HCT116 (cell line): ENCODE data around the gene HOMER3. TPM values are rescaled to one million over a fixed set of nuclear protein-coding genes. Genes with fewer than 3 reads are reported as not detected.

Source experiments
- ATAC-seq: fragments of 200-7000 bp; cut with Tn5 transposase; 2 replicates; pipeline ENCODE4 v1.9.1; 2020; ENCODE audit warnings: mild to moderate bottlenecking, moderate library complexity
- BruUV-seq: library from RNA; stranded (reverse); fragments of 400-500 nt; replicated peaks from 2 replicates; lab custom pipeline; 2021; lab: Mats Ljungman, UMichigan
- CTCF ChIA-PET: fragments of 300-600 bp; sonication (Branson Sonifier 250); formaldehyde crosslinking; loops from one replicate; lab custom pipeline; 2021; ENCODE audit warnings: antibody characterized with exemption; lab: Charles Lee
- POLR2A ChIA-PET: fragments of 300-600, 350-600 bp; sonication (Branson Sonifier 250); formaldehyde crosslinking; loops from one replicate; lab custom pipeline; 2021; ENCODE audit warnings: antibody characterized with exemption; lab: Charles Lee
- RAD21 ChIA-PET, 2 experiments: fragments of 300-600 bp; sonication (Branson Sonifier 250); formaldehyde crosslinking; loops; one replicate each; lab custom pipeline; 2023; ENCODE audit warnings: low total read pairs in 2 of 2; ENCODE audit not compliant: uncharacterized antibody in 2 of 2, unreplicated experiment in 2 of 2, low non-redundant PET in 1 of 2; lab: Charles Lee
- DNase-seq: peaks from one replicate; pipeline ENCODE4 v3.0.0-alpha.2; 2010; ENCODE audit warnings: low read depth, low spot score
- H2AFZ ChIP-seq: fragments of 200-600 bp; shearing (Covaris generic), sonication (generic); 2 replicates; pipeline ENCODE4 v1.6.1; 2017; ENCODE audit warnings: low read depth, mixed run types, mixed read lengths, antibody characterized with exemption, low read length; ENCODE audit not compliant: poor library complexity, severe bottlenecking
- H3K27ac ChIP-seq: 2 replicates; pipeline ENCODE4 v1.5.1; 2012; ENCODE audit warnings: low read depth, low read length
- H3K27me3 ChIP-seq: fragments of 200-600 bp; sonication (generic); 2 replicates; pipeline ENCODE4 v1.6.1; 2016; ENCODE audit warnings: mixed run types, low read length, mixed read lengths; ENCODE audit not compliant: insufficient read depth
- H3K36me3 ChIP-seq, 2 experiments: fragments of 200-500 bp in 1 of 2; fragments of 200-600 bp in 1 of 2; sonication (Bioruptor generic) in 1 of 2; sonication (generic) in 1 of 2; 2 replicates each; pipeline versions ENCODE4 v1.5.1 to v1.6.1; 2014 to 2016; ENCODE audit warnings: low read length in 2 of 2, inconsistent platforms in 1 of 2, mixed read lengths in 1 of 2, mixed run types in 1 of 2; ENCODE audit not compliant: insufficient read depth in 2 of 2, control insufficient read depth in 1 of 2
- H3K4me1 ChIP-seq, 2 experiments: fragments of 200-600 bp in 1 of 2; sonication (generic) in 1 of 2; 2 replicates each; pipeline versions ENCODE4 v1.5.1 to v1.6.1; 2012 to 2017; ENCODE audit warnings: low read length in 2 of 2, inconsistent platforms in 1 of 2, mild to moderate bottlenecking in 1 of 2, mixed read lengths in 1 of 2, mixed run types in 1 of 2, moderate library complexity in 1 of 2; ENCODE audit not compliant: insufficient read depth in 2 of 2, control insufficient read depth in 1 of 2
- H3K4me2 ChIP-seq: fragments of 200-600 bp; sonication (generic); 2 replicates; pipeline ENCODE4 v1.6.1; 2017; ENCODE audit warnings: mixed run types, low read length, mixed read lengths
- H3K4me3 ChIP-seq, 2 experiments: fragments of 200-600 bp in 1 of 2; sonication (generic) in 1 of 2; replicated peaks in 1 of 2; 2 replicates each; pipeline ENCODE4 v1.5.1; 2011 to 2016; ENCODE audit warnings: low read length in 2 of 2, control low read depth in 1 of 2, low read depth in 1 of 2, mild to moderate bottlenecking in 1 of 2, mixed read lengths in 1 of 2, mixed run types in 1 of 2
- H3K79me2 ChIP-seq: fragments of 200-600 bp; sonication (generic); 2 replicates; pipeline ENCODE4 v1.6.1; 2017; ENCODE audit warnings: mild to moderate bottlenecking, mixed run types, low read length, moderate library complexity, mixed read lengths; ENCODE audit not compliant: insufficient read depth
- H3K9ac ChIP-seq: fragments of 200-600 bp; sonication (generic); 2 replicates; pipeline ENCODE4 v1.6.1; 2016; ENCODE audit warnings: low read length, mixed read lengths
- H3K9me2 ChIP-seq: fragments of 200-600 bp; sonication (generic), shearing (Covaris generic); 2 replicates; pipeline ENCODE4 v1.6.1; 2017; ENCODE audit warnings: mixed run types, mild to moderate bottlenecking, moderate library complexity; ENCODE audit not compliant: insufficient read depth
- H3K9me3 ChIP-seq, 2 experiments: fragments of 200-500 bp in 1 of 2; fragments of 200-600 bp in 1 of 2; sonication (Bioruptor generic) in 1 of 2; sonication (generic) in 1 of 2; 2 replicates each; pipeline ENCODE4 v1.6.1; 2014 to 2017; ENCODE audit warnings: low read length in 2 of 2, mixed read lengths in 2 of 2, inconsistent platforms in 1 of 2, low read depth in 1 of 2, mild to moderate bottlenecking in 1 of 2, mixed run types in 1 of 2, moderate library complexity in 1 of 2; ENCODE audit not compliant: control insufficient read depth in 1 of 2, insufficient read depth in 1 of 2
- H4K20me1 ChIP-seq: fragments of 200-600 bp; sonication (generic), shearing (Covaris generic); 2 replicates; pipeline ENCODE4 v1.6.1; 2017; ENCODE audit warnings: mixed run types, mild to moderate bottlenecking, moderate library complexity; ENCODE audit not compliant: insufficient read depth
- CBX3 ChIP-seq: IDR thresholded peaks from 2 replicates; pipeline ENCODE4 v1.6.1; 2012; ENCODE audit warnings: low read depth
- EZH2phosphoT487 ChIP-seq: fragments of 200-600 bp; IDR thresholded peaks from 2 replicates; pipeline ENCODE4 v1.6.1; 2018; ENCODE audit warnings: antibody characterized with exemption, borderline replicate concordance
- JUND ChIP-seq: IDR thresholded peaks from 2 replicates; pipeline ENCODE4 v1.6.1; 2012
- SIN3A ChIP-seq: IDR thresholded peaks from 2 replicates; pipeline ENCODE4 v1.6.1; 2012; ENCODE audit warnings: low read depth
- ZFX ChIP-seq: fragments of 450-650 bp; IDR thresholded peaks from 2 replicates; pipeline ENCODE4 v1.6.1; 2017
- ZNF274 ChIP-seq: fragments of 200-500 bp; sonication (Bioruptor generic); IDR thresholded peaks from 2 replicates; pipeline ENCODE4 v1.6.1; 2014; ENCODE audit warnings: mild to moderate bottlenecking, low read depth, low read length, inconsistent platforms
- intact Hi-C: fragments of 100-400 bp; cut with micrococcal nuclease; formaldehyde crosslinking; loops from 2 replicates; pipeline ENCODE4 v1.10.0; 2022
- total RNA-seq: library from RNA; stranded (reverse); gene quantifications from one replicate; pipeline ENCODE4 v1.2.1, GENCODE V29; 2021; ENCODE audit not compliant: unreplicated experiment
- TF ChIP-seq, protein P1 (sequence below): IDR thresholded peaks from 2 replicates; pipeline ENCODE4 v1.6.1; 2012; ENCODE audit warnings: low read depth

Gene HOMER3
- total RNA-seq, 1 experiment from 2014 or later = 45.2 TPM

DNA sequence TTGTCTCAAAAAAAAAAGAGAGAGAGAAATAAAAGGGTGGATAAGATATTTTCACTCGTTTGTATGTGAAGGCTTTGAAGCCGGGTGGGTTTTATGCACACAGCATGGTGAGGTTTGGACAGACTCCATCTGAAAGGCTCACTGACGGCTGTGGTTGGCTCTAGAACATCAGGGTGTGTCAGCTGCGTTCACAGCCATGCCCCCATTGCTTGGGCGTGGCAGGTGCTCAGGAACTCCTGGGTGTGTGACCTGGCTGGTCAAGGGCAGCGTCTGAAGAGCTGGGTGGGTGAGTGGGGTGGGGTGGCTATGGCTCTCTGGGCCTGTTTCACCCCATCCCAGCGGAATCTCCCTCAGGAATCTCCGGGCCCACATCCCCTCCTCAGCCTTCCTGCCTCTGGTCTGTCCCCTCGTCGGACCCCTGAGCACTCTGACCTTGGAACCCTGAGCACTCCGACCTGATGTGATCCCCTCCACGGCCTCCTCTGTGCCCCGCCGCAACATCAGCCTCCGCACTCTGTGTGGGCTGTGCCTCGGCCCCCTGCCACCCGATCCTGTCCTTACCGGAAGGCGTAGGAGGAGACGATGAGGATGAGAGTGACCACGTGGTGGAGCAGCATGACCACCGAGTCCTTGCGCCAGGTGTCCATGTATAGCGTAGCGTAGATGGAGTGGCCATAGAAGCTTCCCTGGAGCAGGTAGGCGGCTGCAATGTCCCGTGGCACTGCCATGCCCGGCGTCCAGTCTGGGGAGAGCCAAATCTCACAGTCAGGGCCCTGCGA, 57.3 kb downstream of the HOMER3 start:
- Histone ChIP-seq H3K4me3 (no peak overlapping the region), H3K9me3 (no peaks in the 10 kb centered on the region), H3K9ac (no peak overlapping the region), H3K27ac (no peak overlapping the region), H4K20me1 (no peaks in the 10 kb centered on the region), H2AFZ (no peak overlapping the region), H3K4me1 (peaks cover 5 to 16% of the 10 kb centered on the region in 2 experiments; a peak in 3 of 4 replicates), H3K36me3 (no peaks in the 10 kb centered on the region), H3K27me3 (no peaks in the 10 kb centered on the region), H3K79me2 (no peaks in the 10 kb centered on the region), H3K4me2 (no peak overlapping the region), H3K9me2 (no peaks in the 10 kb centered on the region)
- ChIA-PET POLR2A (no interaction called here), RAD21 (no interaction called here), CTCF (no interaction called here)
- intact Hi-C loops = no loop called here
- no peak for TF ChIP-seq JUND
- TF ChIP-seq EZH2phosphoT487 = no peak
- TF ChIP-seq CBX3 = no peak
- TF ChIP-seq SIN3A = no peak
- TF ChIP-seq ZFX = no peak
- TF ChIP-seq, protein P1, sequence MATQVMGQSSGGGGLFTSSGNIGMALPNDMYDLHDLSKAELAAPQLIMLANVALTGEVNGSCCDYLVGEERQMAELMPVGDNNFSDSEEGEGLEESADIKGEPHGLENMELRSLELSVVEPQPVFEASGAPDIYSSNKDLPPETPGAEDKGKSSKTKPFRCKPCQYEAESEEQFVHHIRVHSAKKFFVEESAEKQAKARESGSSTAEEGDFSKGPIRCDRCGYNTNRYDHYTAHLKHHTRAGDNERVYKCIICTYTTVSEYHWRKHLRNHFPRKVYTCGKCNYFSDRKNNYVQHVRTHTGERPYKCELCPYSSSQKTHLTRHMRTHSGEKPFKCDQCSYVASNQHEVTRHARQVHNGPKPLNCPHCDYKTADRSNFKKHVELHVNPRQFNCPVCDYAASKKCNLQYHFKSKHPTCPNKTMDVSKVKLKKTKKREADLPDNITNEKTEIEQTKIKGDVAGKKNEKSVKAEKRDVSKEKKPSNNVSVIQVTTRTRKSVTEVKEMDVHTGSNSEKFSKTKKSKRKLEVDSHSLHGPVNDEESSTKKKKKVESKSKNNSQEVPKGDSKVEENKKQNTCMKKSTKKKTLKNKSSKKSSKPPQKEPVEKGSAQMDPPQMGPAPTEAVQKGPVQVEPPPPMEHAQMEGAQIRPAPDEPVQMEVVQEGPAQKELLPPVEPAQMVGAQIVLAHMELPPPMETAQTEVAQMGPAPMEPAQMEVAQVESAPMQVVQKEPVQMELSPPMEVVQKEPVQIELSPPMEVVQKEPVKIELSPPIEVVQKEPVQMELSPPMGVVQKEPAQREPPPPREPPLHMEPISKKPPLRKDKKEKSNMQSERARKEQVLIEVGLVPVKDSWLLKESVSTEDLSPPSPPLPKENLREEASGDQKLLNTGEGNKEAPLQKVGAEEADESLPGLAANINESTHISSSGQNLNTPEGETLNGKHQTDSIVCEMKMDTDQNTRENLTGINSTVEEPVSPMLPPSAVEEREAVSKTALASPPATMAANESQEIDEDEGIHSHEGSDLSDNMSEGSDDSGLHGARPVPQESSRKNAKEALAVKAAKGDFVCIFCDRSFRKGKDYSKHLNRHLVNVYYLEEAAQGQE = no peak
- TF ChIP-seq ZNF274 = no peak
- no TSS peak for BruUV-seq
- ATAC-seq (no peak), DNase-seq (no peak)
